Skin of body (tissue), 2 donors: ENCODE measurements around the gene DSTN. TPM values are rescaled to one million over a fixed set of nuclear protein-coding genes. Genes with fewer than 3 reads are reported as not detected.

Experiments used
- DNase-seq: peaks from one replicate; lab custom pipeline; 2025; lab: John Stamatoyannopoulos, UW
- total RNA-seq: library from RNA; depleted of rRNA; stranded (reverse); fragments of >200 nt; gene quantifications from one replicate; pipeline ENCODE4 v1.2.3, GENCODE V29; 2014

Gene DSTN
- total RNA-seq, 1 donor from 2014 or later: 140 TPM

DNA sequence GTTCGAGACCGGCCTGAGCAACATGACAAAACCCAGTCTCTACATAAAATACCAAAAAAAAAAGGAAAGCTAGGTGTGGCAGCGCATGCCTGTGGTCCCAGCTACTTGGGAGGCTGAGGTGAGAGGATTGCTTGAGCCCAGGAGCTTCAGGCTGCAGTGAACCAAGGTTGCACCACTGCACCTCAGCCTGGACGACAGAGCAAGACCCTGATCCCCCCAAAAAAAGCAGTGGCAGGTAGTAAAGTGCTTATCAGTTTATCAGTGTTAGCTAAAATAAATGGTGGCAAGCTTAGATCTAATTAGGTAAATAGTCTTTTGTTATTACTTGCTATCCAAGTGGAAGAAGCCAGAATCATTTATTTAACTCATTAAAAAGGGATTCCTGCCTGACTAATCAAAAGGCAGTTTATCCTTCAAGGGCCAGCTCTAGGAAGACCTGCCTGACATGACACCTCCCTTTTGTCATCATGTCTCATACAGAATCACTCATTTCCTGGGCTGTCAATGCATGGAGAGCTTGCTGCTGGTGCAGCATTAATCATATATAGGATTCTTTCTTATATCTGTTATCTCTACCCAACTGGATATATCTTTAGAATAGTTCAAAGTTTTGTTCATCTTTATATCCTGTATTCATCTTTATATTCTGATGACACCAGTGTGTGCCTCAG lies 9.6 kb downstream of the DSTN start:
- no peak for DNase-seq

- DNase-seq: no peak
These were observed 11.0 kb downstream of the DSTN start for GRCh38 chr20:17580895-17581294.

- no peak for DNase-seq
These were observed 13.3 kb downstream of the DSTN start for GRCh38 chr20:17583126-17583525.

DNA sequence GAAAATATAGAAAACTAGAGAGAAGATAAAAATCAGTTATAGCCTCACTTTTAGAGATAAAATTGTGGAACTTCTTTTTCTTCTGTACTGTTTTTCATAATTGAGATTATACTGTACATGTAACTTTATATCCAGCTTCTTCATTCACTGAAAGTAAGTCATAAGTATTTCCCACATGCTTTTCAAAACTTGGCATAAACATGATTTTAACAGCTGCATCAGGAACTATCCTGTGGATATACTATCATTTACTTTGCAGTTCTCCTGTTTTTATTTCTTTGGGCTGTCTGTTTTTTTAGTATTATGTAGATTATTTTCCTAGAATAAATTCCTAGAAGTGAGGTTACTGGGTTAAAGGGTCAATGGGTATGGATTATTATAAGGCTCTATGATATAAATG lies 14.8 kb downstream of the DSTN start:
- no peak for DNase-seq

DNA sequence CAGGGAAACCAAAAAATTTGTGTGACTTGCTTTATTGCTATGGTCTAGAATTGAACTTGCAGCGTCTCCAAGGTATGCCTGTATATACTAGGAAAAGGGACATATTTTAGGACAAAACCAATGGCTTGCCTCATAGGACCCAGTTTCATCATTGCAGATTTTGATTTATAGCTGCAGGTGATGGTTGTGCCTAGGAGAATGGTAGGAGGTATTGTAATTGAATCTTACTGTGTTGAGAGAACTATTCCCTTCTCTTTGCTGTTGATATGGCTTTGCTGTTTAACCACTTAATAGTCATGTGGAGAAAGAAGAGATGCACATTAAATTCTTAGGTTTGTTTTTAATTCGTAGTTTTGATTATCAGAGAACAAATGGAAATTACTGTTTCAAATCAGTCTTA lies 16.4 kb downstream of the DSTN start:
- DNase-seq: no peak

GRCh38 chr20:17587148-17587547 lies 17.3 kb downstream of the DSTN start:
- no peak for DNase-seq

DNA sequence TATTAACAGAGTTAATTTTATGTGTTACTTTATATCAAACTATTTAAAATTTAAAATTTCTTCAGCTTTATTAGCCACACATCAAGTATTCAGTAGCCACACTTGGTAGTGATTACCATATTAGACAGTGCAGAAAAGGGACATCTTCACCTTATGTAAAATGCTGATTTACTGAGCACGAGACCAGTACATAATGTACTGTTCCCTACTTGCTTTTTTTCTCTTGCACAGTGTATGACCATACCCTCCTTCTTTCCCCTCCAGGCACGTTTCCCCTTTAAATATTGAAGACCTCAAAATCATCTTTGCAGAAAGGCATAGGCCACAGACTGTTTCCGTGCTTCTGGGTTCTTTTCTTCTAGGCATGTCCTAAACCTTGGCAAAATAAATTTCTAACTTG lies 17.9 kb downstream of the DSTN start:
- DNase-seq: no peak

- no peak for DNase-seq
These were observed 19.4 kb downstream of the DSTN start for GRCh38 chr20:17589161-17589834.

DNA sequence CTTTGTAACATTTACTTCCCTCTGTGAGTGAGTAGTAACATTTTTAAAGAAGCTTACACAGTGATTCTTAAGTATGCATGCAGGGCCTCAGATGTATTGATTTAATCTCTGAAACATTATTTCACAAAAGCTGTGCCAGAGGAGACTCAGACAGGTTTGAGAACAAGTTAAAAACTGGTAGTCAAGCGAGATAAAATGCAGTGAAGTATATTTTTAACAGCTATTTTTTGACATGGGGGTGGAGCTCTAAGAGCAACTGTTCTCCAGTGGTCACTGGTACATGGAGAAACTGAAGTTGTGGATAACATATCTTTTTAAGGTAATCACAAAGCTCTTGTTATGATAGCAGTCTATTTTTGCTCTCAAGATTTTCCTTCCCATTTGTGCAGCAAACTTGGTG lies 20.4 kb downstream of the DSTN start:
- DNase-seq: no peak

DNA sequence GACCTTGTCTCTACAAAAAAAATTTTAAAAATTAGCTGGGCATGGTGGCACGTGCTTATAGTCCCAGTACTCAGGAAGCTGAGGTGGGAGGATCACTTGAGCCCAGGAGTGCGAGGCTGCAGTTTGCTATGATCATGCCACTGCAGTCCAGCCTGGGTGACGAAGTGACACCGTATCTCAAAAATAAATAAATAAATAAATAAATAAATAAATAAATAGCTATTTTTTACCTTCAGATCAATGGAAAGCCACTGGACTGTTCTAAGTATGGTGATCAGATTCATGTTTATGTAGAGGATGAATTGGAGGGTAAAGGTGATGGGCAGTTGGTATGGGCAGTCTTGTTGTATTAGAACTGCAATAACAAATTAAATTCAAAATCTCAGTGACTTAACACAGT lies 24.0 kb downstream of the DSTN start:
- DNase-seq: no peak

DNA sequence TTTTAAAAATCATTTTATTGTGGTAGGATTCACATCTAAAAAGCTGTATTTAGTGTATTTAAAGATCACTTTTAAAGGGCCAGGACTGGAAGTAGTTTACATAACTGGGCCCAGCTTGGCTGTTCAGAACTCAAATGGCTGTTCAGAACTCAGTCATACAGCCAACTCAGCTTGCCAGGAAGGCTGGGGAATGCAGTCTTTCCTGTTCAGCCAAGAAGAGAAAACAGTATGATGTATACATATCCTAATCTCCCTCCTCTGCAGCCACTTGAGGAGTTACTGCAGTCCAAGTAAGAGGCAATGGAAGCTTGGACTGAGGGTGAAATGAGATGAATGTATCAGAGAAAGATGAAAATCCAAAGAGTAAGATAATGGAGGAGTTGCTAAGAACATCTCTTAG lies 24.6 kb downstream of the DSTN start:
- DNase-seq: peak; percentile 49

GRCh38 chr20:17595856-17596255 lies 26.0 kb downstream of the DSTN start:
- DNase-seq: no peak

GRCh38 chr20:17598013-17598550 lies 28.2 kb downstream of the DSTN start:
- DNase-seq: no peak

DNA sequence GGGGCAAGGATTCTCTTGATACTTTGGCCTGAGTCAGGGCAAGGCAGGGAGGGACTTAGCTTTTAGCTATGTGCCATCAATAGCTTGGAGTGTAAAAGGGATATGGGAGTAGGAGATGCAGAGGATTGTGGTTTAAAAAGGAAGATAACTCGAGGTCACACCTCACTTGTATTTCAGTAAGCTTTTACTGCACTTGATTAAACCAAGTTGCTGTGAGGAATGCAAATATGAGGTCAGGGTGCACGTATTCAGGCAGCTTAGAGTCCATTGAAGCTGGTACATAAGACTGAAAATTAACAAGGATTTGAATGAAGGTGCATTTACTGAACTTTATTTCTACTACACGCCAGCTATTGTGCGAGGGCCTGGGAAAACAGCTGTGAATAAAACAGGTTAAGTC lies 32.1 kb downstream of the DSTN start:
- DNase-seq: no peak

DNA sequence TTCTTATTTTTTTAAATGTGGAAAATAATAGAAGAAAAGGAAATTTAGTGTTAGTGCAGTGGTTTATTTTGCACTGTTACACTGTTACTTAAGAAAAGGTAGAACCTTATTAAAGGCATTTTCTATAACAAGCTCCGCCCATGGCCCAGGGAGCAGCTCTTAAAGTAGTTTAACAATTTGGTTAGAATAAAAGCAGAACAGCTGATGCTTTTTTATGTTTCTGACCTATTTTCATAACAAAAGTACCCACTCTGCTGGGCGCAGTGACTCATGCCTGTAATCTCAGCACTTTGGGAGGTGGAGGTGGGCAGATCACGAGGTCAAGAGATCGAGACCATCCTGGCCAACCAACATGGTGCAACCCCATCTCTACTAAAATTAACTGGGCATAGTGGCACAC lies 32.6 kb downstream of the DSTN start:
- DNase-seq: no peak

DNA sequence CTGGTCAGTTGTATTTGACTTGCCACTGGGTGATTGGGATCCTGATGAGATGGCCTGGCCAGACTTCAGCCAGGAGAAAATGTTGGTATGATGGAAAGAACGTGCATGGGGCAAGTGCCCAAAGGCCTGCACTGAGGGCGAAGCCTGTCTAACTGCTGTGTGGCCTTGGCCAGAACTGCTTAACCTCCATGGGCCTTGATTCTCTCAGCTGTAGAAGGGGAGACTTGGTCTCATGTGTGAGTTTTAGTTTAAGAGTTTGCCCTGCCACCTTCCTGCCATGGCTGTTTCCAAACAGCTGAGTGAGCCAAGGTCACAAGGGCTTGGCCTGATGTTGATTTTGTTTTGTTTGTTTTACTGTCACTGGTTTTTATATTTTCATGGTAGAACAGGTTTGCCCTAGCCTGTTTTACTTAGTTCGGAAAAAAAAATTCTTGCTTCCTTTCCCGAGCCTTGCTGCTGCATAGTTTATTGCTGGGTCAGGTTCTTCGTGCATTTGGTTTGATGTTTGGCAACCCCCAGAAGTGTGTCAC lies 35.3 kb downstream of the DSTN start:
- no peak for DNase-seq

DNA sequence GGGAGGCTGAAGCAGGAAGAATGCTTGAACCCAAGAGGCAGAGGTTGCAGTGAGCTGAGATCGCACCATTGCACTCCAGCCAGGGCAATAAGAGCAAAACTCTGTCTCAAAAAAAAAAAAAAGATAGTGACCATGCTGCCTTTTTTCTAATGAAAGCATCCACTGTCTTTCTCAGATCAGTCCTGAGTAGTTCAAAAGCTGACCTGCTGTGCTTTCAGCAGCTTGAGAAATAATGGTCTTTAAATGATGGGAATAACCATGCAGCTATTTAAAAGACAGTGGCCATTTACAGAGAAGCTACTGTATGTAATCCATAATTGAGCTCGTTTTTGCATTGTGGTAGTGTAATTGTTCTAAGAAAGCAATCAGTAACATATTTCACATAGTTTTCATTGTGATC lies 36.1 kb downstream of the DSTN start:
- DNase-seq: no peak

DNA sequence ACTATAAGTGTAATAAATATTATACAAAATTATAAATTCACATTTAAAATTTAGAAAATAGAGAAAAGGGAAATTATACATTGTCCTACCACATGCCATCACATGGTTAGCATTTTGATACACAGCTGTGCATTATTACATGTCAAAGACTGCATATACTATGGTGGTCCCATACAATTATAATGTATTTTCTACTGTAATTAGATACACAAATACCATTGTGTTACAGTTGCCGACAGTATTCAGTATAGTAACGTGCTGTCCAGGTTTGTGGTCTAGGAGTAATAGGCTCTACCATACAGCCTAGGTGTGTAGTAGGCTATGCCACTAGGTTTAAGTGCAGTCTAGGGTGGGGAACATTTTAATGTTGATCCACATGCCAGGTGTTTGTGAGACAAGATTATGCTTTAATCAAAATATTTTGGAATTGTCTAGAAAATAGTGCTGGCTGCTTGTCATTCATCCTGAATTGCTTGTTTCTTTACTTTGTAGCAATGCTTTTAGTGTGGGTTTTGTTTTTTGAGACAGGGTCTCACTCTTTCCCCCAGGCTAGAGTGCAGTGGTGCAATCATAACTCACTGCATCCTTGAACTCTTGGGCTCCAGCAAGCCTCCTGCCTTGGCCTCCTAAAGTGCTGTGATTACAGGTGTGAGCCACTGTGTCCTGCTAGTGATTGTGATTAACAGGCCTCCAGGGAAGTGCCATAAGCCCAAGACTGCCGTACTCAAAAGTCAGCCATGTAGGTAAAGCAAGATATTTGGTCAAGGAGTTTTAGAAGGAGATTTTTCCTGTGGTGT lies 39.0 kb downstream of the DSTN start:
- DNase-seq: no peak

GRCh38 chr20:17609811-17610377 lies 40.0 kb downstream of the DSTN start:
- no peak for DNase-seq

- no peak for DNase-seq
These were observed 40.9 kb downstream of the DSTN start for GRCh38 chr20:17610566-17611289.

DNA sequence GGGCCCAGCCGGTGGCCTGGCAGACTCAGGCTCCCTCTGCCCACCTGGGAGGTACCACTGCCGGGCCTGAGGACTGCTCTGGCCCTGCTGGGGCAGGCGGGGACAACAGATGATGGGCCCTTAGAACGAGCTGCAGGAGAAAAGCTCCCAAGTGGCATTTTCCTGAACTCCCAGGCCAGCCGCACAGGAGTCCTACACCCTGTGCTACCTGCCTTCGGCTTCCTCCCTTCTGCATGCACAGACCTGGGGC lies 41.3 kb downstream of the DSTN start:
- peak; percentile 11 for DNase-seq
